H4 (cell line): ENCODE results near the gene KCP. TPM values are rescaled to one million over a fixed set of nuclear protein-coding genes. Genes with fewer than 3 reads are reported as not detected.

Source experiments
- DNase-seq: peaks from one replicate; pipeline ENCODE4 v3.0.0-alpha.2; 2015; ENCODE audit warnings: low spot score
- total RNA-seq: library from RNA; depleted of rRNA; stranded (reverse); fragments of >200 nt; shearing (Covaris generic); gene quantifications from 2 replicates; pipeline ENCODE4 v1.2.3, GENCODE V29; 2014

KCP gene
- total RNA-seq, 1 experiment from 2014 or later = not detected

DNA sequence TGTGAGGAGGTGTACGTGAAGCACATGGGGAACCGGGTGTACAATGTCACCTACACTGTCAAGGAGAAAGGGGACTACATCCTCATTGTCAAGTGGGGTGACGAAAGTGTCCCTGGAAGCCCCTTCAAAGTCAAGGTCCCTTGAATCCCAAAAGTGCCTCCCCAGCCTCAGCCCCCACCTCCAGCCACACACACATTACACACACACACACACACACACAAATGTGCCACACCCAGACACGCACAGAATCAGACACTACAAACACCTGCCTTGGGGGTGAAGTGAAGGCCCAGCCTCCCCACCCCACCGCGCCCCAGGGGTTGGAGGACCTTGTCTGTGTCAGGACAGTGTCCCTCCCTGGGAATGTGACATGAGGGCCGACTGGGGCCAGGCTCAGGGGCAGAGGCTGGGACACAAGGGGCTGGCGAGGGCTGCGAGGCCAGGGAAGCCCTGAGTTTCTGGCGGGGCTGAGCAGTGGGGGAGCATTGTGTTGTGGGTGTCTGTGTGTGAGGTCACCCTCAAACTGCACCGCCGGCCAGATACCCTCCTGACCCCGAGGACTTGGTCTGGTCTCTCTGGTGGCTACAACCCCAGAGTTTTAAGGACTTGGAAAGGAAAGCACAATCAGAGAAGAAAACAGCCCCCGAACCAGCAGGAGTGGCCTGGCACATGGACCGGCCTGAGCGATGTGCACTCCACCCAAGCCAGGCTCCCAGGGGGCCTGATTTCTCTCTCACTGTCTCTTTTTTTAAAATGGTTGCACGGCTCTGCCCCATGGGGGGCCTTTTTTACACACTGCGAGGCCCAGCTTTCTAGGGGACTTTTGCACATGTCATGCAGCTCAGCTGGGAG, 51.9 kb downstream of the KCP start:
- DNase-seq = no peak

DNA sequence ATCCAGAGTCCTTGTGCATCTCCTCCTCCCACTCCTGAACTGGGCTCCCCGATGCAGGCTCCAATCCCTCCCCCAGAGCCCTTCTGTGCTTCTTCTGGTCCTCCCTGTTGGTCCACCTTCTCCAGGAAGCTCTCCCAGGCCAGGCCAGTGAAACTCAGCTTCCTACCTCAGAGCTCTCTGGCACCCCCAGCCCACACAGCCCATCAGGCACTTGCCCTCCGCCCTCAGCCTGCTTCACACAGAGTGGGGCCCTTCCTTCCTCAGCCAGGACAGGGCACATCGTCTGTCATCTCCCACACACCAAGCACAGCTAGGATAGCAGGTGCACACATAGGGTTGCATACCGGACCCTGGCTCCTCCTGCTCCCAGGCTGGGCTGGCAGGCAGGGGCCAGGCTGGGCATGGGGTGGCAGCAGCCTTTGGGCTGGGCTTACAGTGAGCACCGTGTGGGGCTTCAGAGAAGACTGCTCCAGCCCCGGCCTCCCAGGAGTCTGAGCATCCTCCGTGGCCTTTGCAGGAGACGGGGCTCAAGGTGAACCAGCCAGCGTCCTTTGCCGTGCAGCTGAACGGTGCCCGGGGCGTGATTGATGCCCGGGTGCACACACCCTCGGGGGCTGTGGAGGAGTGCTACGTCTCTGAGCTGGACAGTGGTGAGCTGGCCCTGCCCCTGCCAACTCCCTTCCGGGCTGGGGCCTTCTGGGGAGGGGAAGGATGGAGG, 54.3 kb downstream of the KCP start:
- DNase-seq = no peak

DNA sequence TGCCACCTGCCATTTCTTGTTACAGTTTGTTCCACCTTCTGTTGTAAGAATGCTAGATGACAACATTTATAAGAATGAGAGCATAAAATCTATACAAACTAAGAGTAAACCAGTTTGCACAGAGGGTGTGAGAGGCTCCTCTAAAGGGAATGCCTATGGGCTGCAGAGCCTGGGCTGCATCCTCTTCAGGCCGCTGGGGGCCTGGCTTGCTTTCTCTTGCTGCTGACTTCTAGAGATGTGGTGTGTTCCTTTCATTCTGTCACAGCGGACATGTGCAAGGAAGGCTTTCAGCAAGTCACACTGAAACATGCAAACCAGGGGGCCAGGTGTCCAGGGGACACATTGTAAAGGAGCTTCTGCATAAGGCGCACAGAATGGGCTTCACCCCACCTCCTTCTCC, 55.0 kb downstream of the KCP start:
- DNase-seq = no peak

DNA sequence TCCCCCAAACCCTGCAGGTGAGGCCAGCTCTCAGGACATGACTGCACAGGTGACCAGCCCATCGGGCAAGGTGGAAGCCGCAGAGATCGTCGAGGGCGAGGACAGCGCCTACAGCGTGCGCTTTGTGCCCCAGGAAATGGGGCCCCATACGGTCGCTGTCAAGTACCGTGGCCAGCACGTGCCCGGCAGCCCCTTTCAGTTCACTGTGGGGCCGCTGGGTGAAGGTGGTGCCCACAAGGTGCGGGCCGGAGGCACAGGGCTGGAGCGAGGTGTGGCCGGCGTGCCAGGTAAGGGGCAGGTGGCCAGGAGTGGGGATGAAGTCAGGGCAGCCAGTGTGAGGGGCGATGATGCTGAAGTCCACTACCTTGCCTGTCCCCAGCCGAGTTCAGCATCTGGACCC, 56.1 kb downstream of the KCP start:
- DNase-seq = no peak

DNA sequence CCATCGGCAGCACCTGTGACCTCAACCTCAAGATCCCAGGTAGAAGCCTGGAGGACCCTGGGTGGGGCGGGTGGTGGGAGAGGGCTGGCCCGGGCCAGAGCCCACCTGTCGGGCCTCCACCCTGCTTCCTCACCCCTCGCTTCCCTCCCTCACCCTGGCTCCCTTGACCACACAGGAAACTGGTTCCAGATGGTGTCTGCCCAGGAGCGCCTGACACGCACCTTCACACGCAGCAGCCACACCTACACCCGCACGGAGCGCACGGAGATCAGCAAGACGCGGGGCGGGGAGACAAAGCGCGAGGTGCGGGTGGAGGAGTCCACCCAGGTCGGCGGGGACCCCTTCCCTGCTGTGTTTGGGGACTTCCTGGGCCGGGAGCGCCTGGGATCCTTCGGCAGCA, 56.7 kb downstream of the KCP start:
- DNase-seq = no peak

DNA sequence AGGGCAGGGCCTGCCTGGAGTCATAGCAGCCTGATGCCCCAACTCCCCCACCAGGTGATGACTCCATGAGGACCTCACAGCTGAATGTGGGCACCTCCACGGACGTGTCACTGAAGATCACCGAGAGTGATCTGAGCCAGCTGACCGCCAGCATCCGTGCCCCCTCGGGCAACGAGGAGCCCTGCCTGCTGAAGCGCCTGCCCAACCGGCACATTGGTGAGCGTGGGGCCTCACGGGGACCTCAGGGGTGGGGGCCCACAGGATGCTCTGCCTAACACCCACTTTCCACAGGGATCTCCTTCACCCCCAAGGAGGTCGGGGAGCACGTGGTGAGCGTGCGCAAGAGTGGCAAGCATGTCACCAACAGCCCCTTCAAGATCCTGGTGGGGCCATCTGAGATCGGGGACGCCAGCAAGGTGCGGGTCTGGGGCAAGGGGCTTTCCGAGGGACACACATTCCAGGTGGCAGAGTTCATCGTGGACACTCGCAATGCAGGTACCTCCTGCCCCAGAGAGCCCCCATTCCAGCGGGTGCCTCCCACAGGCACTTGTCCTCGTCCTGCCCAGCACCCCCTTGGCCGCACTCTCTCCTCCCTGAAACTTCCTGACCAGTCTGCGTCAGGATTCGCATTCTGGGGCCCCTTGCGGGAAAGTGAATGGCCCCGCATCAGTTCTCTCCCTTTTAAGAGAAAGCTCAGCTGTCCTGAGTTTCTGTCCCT, 57.8 kb downstream of the KCP start:
- DNase-seq = no peak

DNA sequence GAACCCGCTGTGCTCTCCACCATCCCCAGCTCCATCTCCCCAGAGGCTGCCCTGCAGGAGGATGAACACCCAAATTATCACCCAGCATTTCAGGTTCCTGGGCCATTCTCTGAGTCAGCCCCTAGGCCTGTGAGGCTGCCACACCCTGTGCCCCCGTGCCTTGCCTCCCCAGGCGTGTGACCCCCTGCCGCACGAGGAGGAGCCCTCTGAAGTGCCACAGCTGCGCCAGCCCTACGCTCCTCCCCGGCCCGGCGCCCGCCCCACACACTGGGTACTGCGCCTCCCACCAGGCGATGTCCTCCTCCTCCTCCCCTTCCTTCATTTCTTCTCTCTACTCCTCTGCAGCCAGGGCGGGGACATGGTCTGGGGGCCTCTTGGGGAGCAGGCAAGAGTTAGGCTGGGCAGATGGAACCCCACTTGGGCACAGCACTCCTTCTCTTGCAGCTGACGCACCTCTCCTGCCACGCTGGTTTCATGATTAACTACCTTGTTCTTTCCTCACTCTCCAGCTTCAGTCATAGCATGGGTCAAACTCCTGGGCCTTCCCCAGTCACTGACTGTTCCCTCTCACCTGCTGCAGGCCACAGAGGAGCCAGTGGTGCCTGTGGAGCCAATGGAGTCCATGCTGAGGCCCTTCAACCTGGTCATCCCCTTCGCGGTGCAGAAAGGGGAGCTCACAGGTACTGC, 60.6 kb downstream of the KCP start:
- no peak for DNase-seq

DNA sequence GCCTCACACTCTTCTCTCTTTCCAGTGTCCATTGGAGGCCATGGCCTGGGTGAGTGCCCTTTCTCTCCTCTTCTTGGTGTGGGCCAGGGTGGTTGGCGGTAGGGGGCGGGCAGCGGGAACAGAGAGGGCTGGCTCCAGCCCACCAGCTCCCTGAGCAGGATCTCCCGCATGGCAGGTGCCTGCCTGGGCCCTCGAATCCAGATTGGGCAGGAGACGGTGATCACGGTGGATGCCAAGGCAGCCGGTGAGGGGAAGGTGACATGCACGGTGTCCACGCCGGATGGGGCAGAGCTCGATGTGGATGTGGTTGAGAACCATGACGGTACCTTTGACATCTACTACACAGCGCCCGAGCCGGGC, 61.4 kb downstream of the KCP start:
- DNase-seq = no peak

DNA sequence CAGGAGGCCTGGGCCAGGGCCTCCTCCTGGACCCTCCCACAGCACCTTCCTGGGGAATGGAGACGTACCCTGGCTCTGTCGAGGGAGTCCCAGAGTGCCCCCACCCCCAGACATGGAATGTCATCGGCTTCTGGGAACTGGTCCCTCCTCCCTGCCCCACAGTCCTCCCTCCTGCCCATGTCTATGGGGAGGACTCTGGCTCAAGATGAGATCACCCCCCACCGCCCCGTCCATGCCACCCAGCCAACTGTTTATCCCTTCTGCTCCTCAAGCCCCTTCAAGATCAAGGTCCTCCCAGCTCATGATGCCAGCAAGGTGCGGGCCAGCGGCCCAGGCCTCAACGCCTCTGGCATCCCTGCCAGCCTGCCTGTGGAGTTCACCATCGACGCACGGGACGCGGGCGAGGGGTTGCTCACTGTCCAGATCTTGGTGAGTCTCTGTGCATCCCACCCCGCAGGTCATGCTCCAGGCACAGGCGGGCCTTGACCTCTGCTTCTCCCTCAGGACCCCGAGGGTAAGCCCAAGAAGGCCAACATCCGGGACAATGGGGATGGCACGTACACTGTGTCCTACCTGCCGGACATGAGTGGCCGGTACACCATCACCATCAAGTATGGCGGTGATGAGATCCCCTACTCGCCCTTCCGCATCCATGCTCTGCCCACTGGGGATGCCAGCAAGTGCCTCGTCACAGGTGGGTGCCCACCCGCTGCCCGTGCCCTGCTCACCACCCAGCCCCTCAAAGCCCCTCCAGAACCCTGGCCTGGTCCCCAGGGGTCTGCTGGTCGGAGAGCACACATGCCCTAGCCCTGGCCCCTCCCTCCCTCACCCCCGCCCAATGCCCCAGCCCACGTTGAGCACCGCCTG, 62.0 kb downstream of the KCP start:
- no peak for DNase-seq

DNA sequence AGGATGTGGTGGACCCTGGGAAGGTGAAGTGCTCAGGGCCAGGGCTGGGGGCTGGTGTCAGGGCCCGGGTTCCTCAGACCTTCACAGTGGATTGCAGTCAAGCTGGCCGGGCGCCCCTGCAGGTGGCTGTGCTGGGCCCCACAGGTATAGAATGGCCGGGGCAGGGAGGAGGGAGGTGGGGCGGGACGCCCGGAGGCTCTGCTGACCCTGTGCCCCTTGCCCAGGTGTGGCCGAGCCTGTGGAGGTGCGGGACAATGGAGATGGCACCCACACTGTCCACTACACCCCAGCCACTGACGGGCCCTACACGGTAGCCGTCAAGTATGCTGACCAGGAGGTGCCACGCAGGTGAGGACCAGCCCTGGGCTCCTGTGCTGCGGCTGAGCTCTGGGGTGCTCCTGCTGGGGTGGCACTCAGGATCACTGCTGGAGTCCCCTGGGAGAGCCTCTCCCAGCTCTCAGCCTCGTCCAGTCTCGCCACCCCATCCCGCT, 62.7 kb downstream of the KCP start:
- DNase-seq = no peak

DNA sequence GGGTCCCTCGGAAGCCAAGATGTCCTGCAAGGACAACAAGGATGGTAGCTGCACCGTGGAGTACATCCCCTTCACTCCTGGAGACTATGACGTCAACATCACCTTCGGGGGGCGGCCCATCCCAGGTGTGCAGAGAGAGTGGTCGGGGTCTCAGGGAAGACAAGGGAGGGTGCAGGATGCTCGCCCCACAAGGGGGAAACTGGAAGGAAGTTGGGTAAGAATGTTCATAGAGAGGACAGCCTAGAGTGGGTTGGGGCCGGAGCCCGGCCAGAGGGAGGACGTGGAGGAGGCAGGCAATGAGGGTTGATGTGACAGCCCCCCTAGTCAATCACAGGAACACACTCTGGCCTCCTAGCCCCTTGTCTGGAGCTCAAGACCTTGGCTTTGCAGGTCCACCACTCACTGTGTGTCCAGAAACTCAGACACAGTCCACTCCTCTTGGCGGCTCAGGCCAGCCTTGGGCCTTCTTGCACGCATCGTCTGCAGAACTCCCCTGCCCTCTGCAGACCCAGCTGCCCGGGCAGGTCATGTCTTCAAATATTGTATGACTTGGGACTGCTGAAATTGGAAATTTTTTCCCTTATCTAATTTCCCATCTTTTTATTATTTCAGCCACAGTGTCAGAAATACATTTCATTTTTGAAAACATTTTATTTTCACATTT, 63.6 kb downstream of the KCP start:
- no peak for DNase-seq

DNA sequence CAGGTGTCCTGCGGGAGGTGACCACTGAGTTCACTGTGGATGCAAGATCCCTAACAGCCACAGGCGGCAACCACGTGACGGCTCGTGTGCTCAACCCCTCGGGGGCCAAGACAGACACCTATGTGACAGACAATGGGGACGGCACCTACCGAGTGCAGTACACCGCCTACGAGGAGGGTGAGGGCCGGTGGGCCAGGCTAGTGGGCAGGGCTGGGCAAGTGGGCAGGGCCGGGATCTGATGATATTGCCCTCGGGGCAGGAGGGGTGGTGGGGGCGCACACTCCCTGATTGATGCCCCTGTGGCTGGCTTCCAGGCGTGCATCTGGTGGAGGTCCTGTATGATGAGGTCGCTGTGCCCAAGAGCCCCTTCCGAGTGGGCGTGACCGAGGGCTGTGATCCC, 64.5 kb downstream of the KCP start:
- no peak for DNase-seq

DNA sequence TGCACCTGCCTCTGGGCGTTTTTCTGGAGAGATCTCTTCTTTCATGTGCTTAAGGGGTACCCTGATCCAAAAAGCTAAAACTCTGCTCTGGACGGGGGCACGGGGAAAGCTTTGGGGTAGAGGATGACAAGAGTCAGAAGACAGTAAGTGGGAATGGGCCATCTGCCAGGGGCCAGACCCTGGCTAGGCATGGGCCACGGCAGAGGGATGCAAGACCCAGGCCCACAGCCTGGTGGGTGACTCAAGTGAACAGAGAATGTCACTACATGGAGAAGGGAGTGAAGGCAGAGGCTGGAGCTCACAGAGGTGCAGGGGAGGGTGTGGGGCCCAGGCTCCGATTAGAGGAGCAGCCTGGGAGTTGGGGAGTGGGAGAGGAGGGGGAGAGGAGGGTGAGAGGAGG, 65.0 kb downstream of the KCP start:
- no peak for DNase-seq

DNA sequence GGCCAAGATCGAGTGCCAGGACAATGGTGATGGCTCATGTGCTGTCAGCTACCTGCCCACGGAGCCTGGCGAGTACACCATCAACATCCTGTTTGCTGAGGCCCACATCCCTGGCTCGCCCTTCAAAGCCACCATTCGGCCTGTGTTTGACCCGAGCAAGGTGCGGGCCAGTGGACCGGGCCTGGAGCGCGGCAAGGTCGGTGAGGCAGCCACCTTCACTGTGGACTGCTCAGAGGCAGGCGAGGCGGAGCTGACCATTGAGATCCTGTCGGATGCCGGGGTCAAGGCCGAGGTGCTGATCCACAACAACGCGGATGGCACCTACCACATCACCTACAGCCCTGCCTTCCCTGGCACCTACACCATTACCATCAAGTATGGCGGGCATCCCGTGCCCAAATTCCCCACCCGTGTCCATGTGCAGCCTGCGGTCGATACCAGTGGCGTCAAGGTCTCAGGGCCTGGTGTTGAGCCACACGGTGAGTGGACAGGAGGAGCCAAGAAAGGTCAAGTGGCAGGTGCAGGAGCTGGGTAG, 65.7 kb downstream of the KCP start:
- no peak for DNase-seq

DNA sequence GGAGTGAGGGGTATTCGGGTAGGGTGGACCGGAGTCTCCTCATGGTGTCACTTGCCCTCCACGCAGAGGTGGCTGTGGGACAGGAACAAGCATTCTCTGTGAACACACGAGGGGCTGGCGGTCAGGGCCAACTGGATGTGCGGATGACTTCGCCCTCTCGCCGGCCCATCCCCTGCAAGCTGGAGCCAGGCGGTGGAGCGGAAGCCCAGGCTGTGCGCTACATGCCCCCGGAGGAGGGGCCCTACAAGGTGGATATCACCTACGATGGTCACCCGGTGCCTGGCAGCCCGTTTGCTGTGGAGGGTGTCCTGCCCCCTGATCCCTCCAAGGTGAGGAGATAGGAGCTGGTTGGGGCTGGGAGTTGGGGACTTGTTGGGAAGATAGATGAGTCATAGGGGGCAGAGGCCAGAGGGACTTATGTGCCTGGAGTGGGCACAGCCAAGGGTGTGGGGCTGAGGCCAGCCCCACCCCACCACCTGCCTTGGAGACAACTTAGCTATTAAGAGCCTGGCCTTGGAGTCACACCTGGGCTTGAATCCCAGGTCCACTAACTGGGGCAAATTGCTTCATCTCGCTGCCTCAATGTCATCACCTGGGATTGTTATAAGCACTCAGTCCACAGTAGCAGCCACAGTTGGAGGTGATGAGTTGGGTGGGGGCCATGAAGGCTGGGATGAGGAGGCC, 66.4 kb downstream of the KCP start:
- DNase-seq = no peak

DNA sequence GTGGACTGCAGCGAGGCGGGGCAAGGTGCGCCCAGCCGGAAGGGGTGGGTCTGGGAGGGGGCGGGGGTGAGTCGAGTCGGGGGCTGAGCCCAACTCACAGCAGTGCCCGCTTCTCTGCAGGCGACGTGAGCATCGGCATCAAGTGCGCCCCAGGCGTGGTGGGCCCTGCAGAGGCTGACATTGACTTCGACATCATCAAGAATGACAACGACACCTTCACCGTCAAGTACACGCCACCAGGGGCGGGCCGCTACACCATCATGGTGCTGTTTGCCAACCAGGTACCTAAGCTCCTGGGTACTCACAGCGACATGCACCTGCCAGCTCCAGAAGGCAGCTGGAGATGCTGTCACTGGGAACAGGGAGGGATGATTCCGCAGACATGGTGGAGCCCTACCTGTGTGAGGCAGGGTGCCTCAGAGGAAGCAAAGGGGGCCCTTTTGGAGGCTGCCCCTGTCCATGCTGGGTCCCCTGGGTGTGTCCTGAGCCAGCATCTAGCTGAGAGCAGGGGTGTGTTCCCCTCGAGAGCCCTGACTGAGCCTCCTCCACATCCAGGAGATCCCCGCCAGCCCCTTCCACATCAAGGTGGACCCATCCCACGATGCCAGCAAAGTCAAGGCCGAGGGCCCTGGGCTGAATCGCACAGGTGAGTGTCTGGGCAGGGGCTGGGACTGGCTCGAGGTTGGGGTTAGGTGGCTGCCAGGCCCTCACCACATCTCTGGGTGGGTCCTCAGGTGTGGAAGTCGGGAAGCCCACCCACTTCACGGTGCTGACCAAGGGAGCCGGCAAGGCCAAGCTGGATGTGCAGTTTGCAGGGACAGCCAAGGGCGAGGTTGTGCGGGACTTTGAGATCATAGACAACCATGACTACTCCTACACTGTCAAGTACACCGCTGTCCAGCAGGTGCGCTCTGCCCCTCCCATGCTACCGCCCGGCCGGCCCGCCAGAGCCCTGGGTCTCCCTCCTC, 67.6 kb downstream of the KCP start:
- no peak for DNase-seq

DNA sequence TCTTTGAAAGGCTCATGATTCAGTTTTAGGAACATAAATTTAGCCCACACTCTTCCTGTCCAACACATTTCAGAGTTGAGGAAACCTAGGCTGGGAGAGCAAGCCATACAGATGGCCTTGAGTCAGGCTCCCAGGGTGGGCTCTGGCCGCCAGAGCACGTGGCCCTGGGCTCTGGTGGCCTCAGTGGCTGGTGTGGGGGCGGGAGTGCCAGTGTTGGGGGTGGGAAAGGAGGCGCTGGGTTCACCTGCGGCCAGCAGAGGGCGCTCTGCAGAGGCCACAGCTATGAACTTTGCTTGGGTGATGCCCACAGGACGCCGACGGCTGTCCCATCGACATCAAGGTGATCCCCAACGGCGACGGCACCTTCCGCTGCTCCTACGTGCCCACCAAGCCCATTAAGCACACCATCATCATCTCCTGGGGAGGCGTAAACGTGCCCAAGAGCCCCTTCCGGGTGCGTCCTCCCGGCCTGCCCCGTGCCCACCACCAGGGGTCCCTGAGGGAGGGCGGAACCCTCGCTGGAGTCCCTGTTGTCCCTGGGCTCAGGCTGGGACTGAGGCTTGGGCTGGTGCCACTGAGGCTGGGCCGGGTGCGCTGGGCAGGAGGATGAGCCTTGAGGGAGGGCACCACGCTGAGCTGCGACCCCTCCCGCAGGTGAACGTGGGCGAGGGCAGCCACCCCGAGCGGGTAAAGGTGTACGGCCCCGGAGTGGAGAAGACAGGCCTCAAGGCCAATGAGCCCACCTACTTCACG, 68.4 kb downstream of the KCP start:
- no peak for DNase-seq
